HCT116 (cell line): Measurements from ENCODE around the gene KRT222. TPM values are rescaled to one million over a fixed set of nuclear protein-coding genes. Genes with fewer than 3 reads are reported as not detected.

Experiments used
- ATAC-seq: fragments of 200-7000 bp; cut with Tn5 transposase; 2 replicates; pipeline ENCODE4 v1.9.1; 2020; ENCODE audit warnings: mild to moderate bottlenecking, moderate library complexity
- BruUV-seq: library from RNA; stranded (reverse); fragments of 400-500 nt; replicated peaks from 2 replicates; lab custom pipeline; 2021; lab: Mats Ljungman, UMichigan
- CTCF ChIA-PET: fragments of 300-600 bp; sonication (Branson Sonifier 250); formaldehyde crosslinking; loops from one replicate; lab custom pipeline; 2021; ENCODE audit warnings: antibody characterized with exemption; lab: Charles Lee
- POLR2A ChIA-PET: fragments of 300-600, 350-600 bp; sonication (Branson Sonifier 250); formaldehyde crosslinking; loops from one replicate; lab custom pipeline; 2021; ENCODE audit warnings: antibody characterized with exemption; lab: Charles Lee
- RAD21 ChIA-PET, 2 experiments: fragments of 300-600 bp; sonication (Branson Sonifier 250); formaldehyde crosslinking; loops; one replicate each; lab custom pipeline; 2023; ENCODE audit warnings: low total read pairs in 2 of 2; ENCODE audit not compliant: uncharacterized antibody in 2 of 2, unreplicated experiment in 2 of 2, low non-redundant PET in 1 of 2; lab: Charles Lee
- DNase-seq: peaks from one replicate; pipeline ENCODE4 v3.0.0-alpha.2; 2010; ENCODE audit warnings: low read depth, low spot score
- H2AFZ ChIP-seq: fragments of 200-600 bp; shearing (Covaris generic), sonication (generic); 2 replicates; pipeline ENCODE4 v1.6.1; 2017; ENCODE audit warnings: low read depth, mixed run types, mixed read lengths, antibody characterized with exemption, low read length; ENCODE audit not compliant: poor library complexity, severe bottlenecking
- H3K27ac ChIP-seq: 2 replicates; pipeline ENCODE4 v1.5.1; 2012; ENCODE audit warnings: low read depth, low read length
- H3K27me3 ChIP-seq: fragments of 200-600 bp; sonication (generic); 2 replicates; pipeline ENCODE4 v1.6.1; 2016; ENCODE audit warnings: mixed run types, low read length, mixed read lengths; ENCODE audit not compliant: insufficient read depth
- H3K36me3 ChIP-seq, 2 experiments: fragments of 200-500 bp in 1 of 2; fragments of 200-600 bp in 1 of 2; sonication (Bioruptor generic) in 1 of 2; sonication (generic) in 1 of 2; 2 replicates each; pipeline versions ENCODE4 v1.5.1 to v1.6.1; 2014 to 2016; ENCODE audit warnings: low read length in 2 of 2, inconsistent platforms in 1 of 2, mixed read lengths in 1 of 2, mixed run types in 1 of 2; ENCODE audit not compliant: insufficient read depth in 2 of 2, control insufficient read depth in 1 of 2
- H3K4me1 ChIP-seq, 2 experiments: fragments of 200-600 bp in 1 of 2; sonication (generic) in 1 of 2; 2 replicates each; pipeline versions ENCODE4 v1.5.1 to v1.6.1; 2012 to 2017; ENCODE audit warnings: low read length in 2 of 2, inconsistent platforms in 1 of 2, mild to moderate bottlenecking in 1 of 2, mixed read lengths in 1 of 2, mixed run types in 1 of 2, moderate library complexity in 1 of 2; ENCODE audit not compliant: insufficient read depth in 2 of 2, control insufficient read depth in 1 of 2
- H3K4me2 ChIP-seq: fragments of 200-600 bp; sonication (generic); 2 replicates; pipeline ENCODE4 v1.6.1; 2017; ENCODE audit warnings: mixed run types, low read length, mixed read lengths
- H3K4me3 ChIP-seq, 2 experiments: fragments of 200-600 bp in 1 of 2; sonication (generic) in 1 of 2; replicated peaks in 1 of 2; 2 replicates each; pipeline ENCODE4 v1.5.1; 2011 to 2016; ENCODE audit warnings: low read length in 2 of 2, control low read depth in 1 of 2, low read depth in 1 of 2, mild to moderate bottlenecking in 1 of 2, mixed read lengths in 1 of 2, mixed run types in 1 of 2
- H3K79me2 ChIP-seq: fragments of 200-600 bp; sonication (generic); 2 replicates; pipeline ENCODE4 v1.6.1; 2017; ENCODE audit warnings: mild to moderate bottlenecking, mixed run types, low read length, moderate library complexity, mixed read lengths; ENCODE audit not compliant: insufficient read depth
- H3K9ac ChIP-seq: fragments of 200-600 bp; sonication (generic); 2 replicates; pipeline ENCODE4 v1.6.1; 2016; ENCODE audit warnings: low read length, mixed read lengths
- H3K9me2 ChIP-seq: fragments of 200-600 bp; sonication (generic), shearing (Covaris generic); 2 replicates; pipeline ENCODE4 v1.6.1; 2017; ENCODE audit warnings: mixed run types, mild to moderate bottlenecking, moderate library complexity; ENCODE audit not compliant: insufficient read depth
- H3K9me3 ChIP-seq, 2 experiments: fragments of 200-500 bp in 1 of 2; fragments of 200-600 bp in 1 of 2; sonication (Bioruptor generic) in 1 of 2; sonication (generic) in 1 of 2; 2 replicates each; pipeline ENCODE4 v1.6.1; 2014 to 2017; ENCODE audit warnings: low read length in 2 of 2, mixed read lengths in 2 of 2, inconsistent platforms in 1 of 2, low read depth in 1 of 2, mild to moderate bottlenecking in 1 of 2, mixed run types in 1 of 2, moderate library complexity in 1 of 2; ENCODE audit not compliant: control insufficient read depth in 1 of 2, insufficient read depth in 1 of 2
- H4K20me1 ChIP-seq: fragments of 200-600 bp; sonication (generic), shearing (Covaris generic); 2 replicates; pipeline ENCODE4 v1.6.1; 2017; ENCODE audit warnings: mixed run types, mild to moderate bottlenecking, moderate library complexity; ENCODE audit not compliant: insufficient read depth
- ATF3 ChIP-seq: IDR thresholded peaks from 2 replicates; pipeline ENCODE4 v1.6.1; 2012
- CBX3 ChIP-seq: IDR thresholded peaks from 2 replicates; pipeline ENCODE4 v1.6.1; 2012; ENCODE audit warnings: low read depth
- CEBPB ChIP-seq: IDR thresholded peaks from 2 replicates; pipeline ENCODE4 v1.6.1; 2012; ENCODE audit warnings: low read depth
- CTCF ChIP-seq, 3 experiments: fragments of 200-600 bp in 1 of 3; sonication (generic) in 1 of 3; IDR thresholded peaks in 2 of 3; conservative IDR thresholded peaks in 1 of 3; 2 replicates each; pipeline ENCODE4 v1.5.1; 2012 to 2017; ENCODE audit warnings: low read depth in 2 of 3, low read length in 2 of 3, antibody characterized with exemption in 1 of 3, borderline replicate concordance in 1 of 3, control low read depth in 1 of 3, mild to moderate bottlenecking in 1 of 3, mixed read lengths in 1 of 3, mixed run types in 1 of 3, moderate library complexity in 1 of 3; ENCODE audit not compliant: insufficient read depth in 1 of 3
- EGR1 ChIP-seq: IDR thresholded peaks from 2 replicates; pipeline ENCODE4 v1.6.1; 2012; ENCODE audit warnings: low read depth
- ELF1 ChIP-seq: IDR thresholded peaks from 2 replicates; pipeline ENCODE4 v1.6.1; 2012; ENCODE audit warnings: low read depth, borderline replicate concordance
- EZH2phosphoT487 ChIP-seq: fragments of 200-600 bp; IDR thresholded peaks from 2 replicates; pipeline ENCODE4 v1.6.1; 2018; ENCODE audit warnings: antibody characterized with exemption, borderline replicate concordance
- FOSL1 ChIP-seq: IDR thresholded peaks from 2 replicates; pipeline ENCODE4 v1.6.1; 2012; ENCODE audit warnings: low read depth
- MAX ChIP-seq: IDR thresholded peaks from 2 replicates; pipeline ENCODE4 v1.6.1; 2012
- POLR2A ChIP-seq: IDR thresholded peaks from 2 replicates; pipeline ENCODE4 v1.7.0; 2011; ENCODE audit warnings: borderline replicate concordance; ENCODE audit not compliant: insufficient read depth, insufficient read length; ENCODE audit errors: extremely low read depth
- POLR2AphosphoS5 ChIP-seq: IDR thresholded peaks from 2 replicates; pipeline ENCODE4 v1.6.1; 2011; ENCODE audit warnings: mild to moderate bottlenecking, low read depth, low read length, moderate library complexity
- RAD21 ChIP-seq: IDR thresholded peaks from 2 replicates; pipeline ENCODE4 v1.6.1; 2012; ENCODE audit warnings: low read depth, mild to moderate bottlenecking
- SIN3A ChIP-seq: IDR thresholded peaks from 2 replicates; pipeline ENCODE4 v1.6.1; 2012; ENCODE audit warnings: low read depth
- SRF ChIP-seq: IDR thresholded peaks from 2 replicates; pipeline ENCODE4 v1.6.1; 2012; ENCODE audit warnings: low read depth
- TCF7L2 ChIP-seq: IDR thresholded peaks from 2 replicates; pipeline ENCODE4 v1.7.0; 2011; ENCODE audit warnings: borderline replicate concordance, inconsistent platforms; ENCODE audit not compliant: insufficient read depth, insufficient read length; ENCODE audit errors: extremely low read depth
- ZFX ChIP-seq: fragments of 450-650 bp; IDR thresholded peaks from 2 replicates; pipeline ENCODE4 v1.6.1; 2017
- ZNF274 ChIP-seq: fragments of 200-500 bp; sonication (Bioruptor generic); IDR thresholded peaks from 2 replicates; pipeline ENCODE4 v1.6.1; 2014; ENCODE audit warnings: mild to moderate bottlenecking, low read depth, low read length, inconsistent platforms
- intact Hi-C: fragments of 100-400 bp; cut with micrococcal nuclease; formaldehyde crosslinking; loops from 2 replicates; pipeline ENCODE4 v1.10.0; 2022
- total RNA-seq: library from RNA; stranded (reverse); gene quantifications from one replicate; pipeline ENCODE4 v1.2.1, GENCODE V29; 2021; ENCODE audit not compliant: unreplicated experiment

Gene KRT222
- total RNA-seq, 1 experiment from 2014 or later = 5.0 TPM

GRCh38 chr17:40629842-40630241 lies 35.1 kb downstream of the KRT222 start:
- Histone ChIP-seq H3K4me3 (no peak overlapping the region), H4K20me1 (no peaks in the 10 kb centered on the region), H3K9me3 (no peaks in the 10 kb centered on the region), H3K4me1 (no peaks in the 10 kb centered on the region), H3K9ac (no peak overlapping the region), H3K36me3 (peaks cover 46 to 61% of the 10 kb centered on the region in 2 experiments), H3K4me2 (no peak overlapping the region), H2AFZ (no peak overlapping the region), H3K9me2 (no peaks in the 10 kb centered on the region), H3K27me3 (no peaks in the 10 kb centered on the region), H3K27ac (no peak overlapping the region), H3K79me2 (no peaks in the 10 kb centered on the region)
- BruUV-seq = no TSS peak
- ATAC-seq (no peak), DNase-seq (no peak)
- POLR2A ChIA-PET = no interaction called here
- intact Hi-C loops = loop anchor here (10.0 kb wide), 1 partner anchor 695 kb away; no protein-coding TSS in a partner anchor
- RAD21 ChIA-PET = no interaction called here
- CTCF ChIA-PET = interaction anchor here (1.1 to 3.9 kb wide), 2 partner anchors 10 to 14 kb away, joined by 6 to 13 read pairs; no protein-coding TSS in a partner anchor
- no peak for TF ChIP-seq ATF3
- TF ChIP-seq MAX = no peak
- no peak for TF ChIP-seq SRF
- TF ChIP-seq EGR1 = no peak
- TF ChIP-seq SIN3A = no peak
- TF ChIP-seq RAD21 = no peak
- no peak for TF ChIP-seq CEBPB
- TF ChIP-seq POLR2AphosphoS5 = no peak
- no peak for TF ChIP-seq ZNF274
- TF ChIP-seq POLR2A = no peak
- no peak for TF ChIP-seq CTCF (IDR thresholded peaks at IDR 0.05 in 2 of 3, conservative IDR thresholded peaks at IDR 0.05 in 1 of 3; ENCODE audit: borderline replicate concordance in 1 of 3, insufficient read depth in 1 of 3, low read depth in 2 of 3, low read length in 2 of 3)
- TF ChIP-seq TCF7L2 = no peak
- no peak for TF ChIP-seq ZFX
- TF ChIP-seq ELF1 = no peak
- TF ChIP-seq CBX3 = no peak
- TF ChIP-seq FOSL1 = no peak
- no peak for TF ChIP-seq EZH2phosphoT487
